Sigmoid colon (tissue), 4 donors: ENCODE results near the gene SUPT3H.

Source experiments
- CTCF ChIP-seq, 4 experiments: fragments of 450-650 bp in 3 of 4; fragments of 200-600 bp in 1 of 4; IDR thresholded peaks; one replicate each; pipeline ENCODE4 v1.5.1; 2016 to 2019; ENCODE audit warnings: antibody characterized with exemption in 4 of 4, mild to moderate bottlenecking in 3 of 4, moderate library complexity in 2 of 4
- EP300 ChIP-seq, 4 donors: sonication (generic); formaldehyde crosslinking; IDR thresholded peaks; one replicate each; pipeline ENCODE4 v1.6.1; 2017; ENCODE audit warnings: antibody characterized with exemption in 4 of 4
- POLR2AphosphoS5 ChIP-seq, 4 donors: sonication (generic); formaldehyde crosslinking; IDR thresholded peaks; one replicate each; pipeline ENCODE4 v1.6.1; 2017; ENCODE audit warnings: antibody characterized with exemption in 4 of 4

GRCh38 chr6:45104429-45104828 lies 273.3 kb downstream of the SUPT3H start:
- TF ChIP-seq CTCF (IDR thresholded peaks at IDR 0.05) (no peak), EP300 (IDR thresholded peaks at IDR 0.05) (no peak), POLR2AphosphoS5 (IDR thresholded peaks at IDR 0.05) (no peak)
